Endothelial cell of umbilical vein (primary cell): Measurements from ENCODE around the gene COMMD10. TPM values are rescaled to one million over a fixed set of nuclear protein-coding genes. Genes with fewer than 3 reads are reported as not detected.

Source experiments
- BruUV-seq: library from RNA; stranded (reverse); fragments of 400-500 nt; replicated peaks from 2 replicates; lab custom pipeline; 2021; lab: Mats Ljungman, UMichigan
- CTCF ChIA-PET: fragments of 300-600, 350-600 bp; sonication (Branson Sonifier 250); formaldehyde crosslinking; loops from one replicate; lab custom pipeline; 2021; ENCODE audit warnings: antibody characterized with exemption, inconsistent platforms; lab: Charles Lee
- POLR2A ChIA-PET: fragments of 300-600, 350-600 bp; sonication (Branson Sonifier 250); formaldehyde crosslinking; loops from one replicate; lab custom pipeline; 2021; ENCODE audit warnings: antibody characterized with exemption, inconsistent platforms; lab: Charles Lee
- DNase-seq: peaks from one replicate; pipeline ENCODE4 v3.0.0-alpha.2; 2011; ENCODE audit warnings: low read depth, low spot score
- FAIRE-seq: peaks from 2 replicates; lab custom pipeline; 2011; peaks lifted over from hg19 to GRCh38; lab: Jason Lieb, UNC
- H2AFZ ChIP-seq: 2 replicates; pipeline ENCODE4 v1.6.0; 2012; ENCODE audit warnings: low read depth, low read length, control low read depth, inconsistent platforms
- H3K27ac ChIP-seq: 2 replicates; pipeline ENCODE4 v1.5.1; 2011; ENCODE audit warnings: low read depth, mild to moderate bottlenecking, control low read depth, low read length, moderate library complexity; ENCODE audit not compliant: insufficient read depth
- H3K27me3 ChIP-seq, 2 experiments: 2 replicates each; pipeline versions ENCODE4 v1.6.0 to v1.6.1; 2011; ENCODE audit warnings: low read length in 2 of 2, mixed read lengths in 1 of 2; ENCODE audit not compliant: control insufficient read depth in 2 of 2, insufficient read depth in 2 of 2
- H3K36me3 ChIP-seq, 2 experiments: 2 replicates in 1 of 2; 3 replicates in 1 of 2; pipeline ENCODE4 v1.5.1; 2011; ENCODE audit warnings: low read length in 2 of 2, mild to moderate bottlenecking in 1 of 2, moderate library complexity in 1 of 2; ENCODE audit not compliant: control insufficient read depth in 2 of 2, insufficient read depth in 2 of 2; ENCODE audit errors: extremely low read depth in 1 of 2
- H3K4me1 ChIP-seq: 3 replicates; pipeline ENCODE4 v1.5.1; 2011; ENCODE audit warnings: mild to moderate bottlenecking, low read length; ENCODE audit not compliant: control insufficient read depth, insufficient read depth; ENCODE audit errors: extremely low read depth
- H3K4me2 ChIP-seq: 2 replicates; pipeline ENCODE4 v1.6.1; 2011; ENCODE audit warnings: low read length, control low read depth, mixed read lengths; ENCODE audit not compliant: insufficient read depth
- H3K4me3 ChIP-seq, 3 experiments: fragments of 200-600 bp in 1 of 3; sonication (generic), shearing (Covaris generic) in 1 of 3; replicated peaks in 1 of 3; 2 replicates each; pipeline ENCODE4 v1.5.1; 2011 to 2016; ENCODE audit warnings: control low read depth in 3 of 3, low read length in 3 of 3, mild to moderate bottlenecking in 2 of 3, inconsistent platforms in 1 of 3, low read depth in 1 of 3, moderate library complexity in 1 of 3; ENCODE audit not compliant: insufficient read depth in 1 of 3
- H3K79me2 ChIP-seq: 2 replicates; pipeline ENCODE4 v1.6.0; 2012; ENCODE audit warnings: low read length, inconsistent platforms; ENCODE audit not compliant: control insufficient read depth, insufficient read depth
- H3K9ac ChIP-seq: replicated peaks from 2 replicates; pipeline ENCODE3; 2011; ENCODE audit warnings: low read length, control low read depth; ENCODE audit not compliant: insufficient read depth; ENCODE audit errors: extremely low read depth
- H3K9me1 ChIP-seq: replicated peaks from 3 replicates; pipeline ENCODE4 v1.6.0; 2011; ENCODE audit warnings: mild to moderate bottlenecking, low read length; ENCODE audit not compliant: control insufficient read depth, insufficient read depth; ENCODE audit errors: extremely low read depth
- H3K9me3 ChIP-seq: replicated peaks from 2 replicates; pipeline ENCODE4 v1.5.1; 2012; ENCODE audit warnings: low read length, inconsistent platforms; ENCODE audit not compliant: control insufficient read depth, insufficient read depth
- H4K20me1 ChIP-seq: replicated peaks from 2 replicates; pipeline ENCODE3; 2011; ENCODE audit warnings: mild to moderate bottlenecking, low read length; ENCODE audit not compliant: control insufficient read depth, insufficient read depth; ENCODE audit errors: extremely low read depth
- CTCF ChIP-seq, 2 donors: IDR thresholded peaks; 1 replicate in 1 of 2; 2 replicates in 1 of 2; pipeline ENCODE4 v1.5.1; 2011; ENCODE audit warnings: low read length in 2 of 2, mild to moderate bottlenecking in 2 of 2, moderate library complexity in 2 of 2, control low read depth in 1 of 2, inconsistent platforms in 1 of 2, low read depth in 1 of 2; ENCODE audit not compliant: insufficient read depth in 1 of 2; ENCODE audit errors: extremely low read depth in 1 of 2
- EZH2 ChIP-seq: IDR thresholded peaks from 2 replicates; pipeline ENCODE4 v1.6.1; 2012; ENCODE audit warnings: borderline replicate concordance, low read depth, mild to moderate bottlenecking, moderate library complexity, low read length, inconsistent platforms; ENCODE audit not compliant: severe bottlenecking
- FOS ChIP-seq: IDR thresholded peaks from 2 replicates; pipeline ENCODE4 v1.6.1; 2011; ENCODE audit warnings: mild to moderate bottlenecking, low read length, moderate library complexity, borderline replicate concordance; ENCODE audit not compliant: insufficient read depth
- GATA2 ChIP-seq: IDR thresholded peaks from 2 replicates; pipeline ENCODE4 v1.7.0; 2011; ENCODE audit warnings: low read depth, mild to moderate bottlenecking, moderate library complexity, mixed read lengths, low read length; ENCODE audit not compliant: insufficient read length, insufficient read depth
- JUN ChIP-seq: IDR thresholded peaks from 2 replicates; pipeline ENCODE4 v1.6.1; 2011; ENCODE audit warnings: borderline replicate concordance, low read depth; ENCODE audit not compliant: insufficient read length, insufficient read depth
- MAX ChIP-seq: IDR thresholded peaks from 2 replicates; pipeline ENCODE4 v1.6.1; 2011; ENCODE audit not compliant: insufficient read depth, insufficient read length
- MYC ChIP-seq: IDR thresholded peaks from one replicate; pipeline ENCODE4 v1.6.1; 2011; ENCODE audit warnings: mild to moderate bottlenecking, low read depth, low read length
- POLR2A ChIP-seq: IDR thresholded peaks from 2 replicates; pipeline ENCODE4 v1.6.1; 2012; ENCODE audit warnings: low read depth, mild to moderate bottlenecking, control low read depth, low read length
- POLR2AphosphoS5 ChIP-seq: IDR thresholded peaks from 2 replicates; pipeline ENCODE4 v1.6.1; 2012; ENCODE audit warnings: low read depth, mild to moderate bottlenecking, control low read depth, low read length, moderate library complexity; ENCODE audit not compliant: insufficient read depth
- dilution Hi-C: fragments of 300-500 bp; cut with MboI; formaldehyde crosslinking; loops from one replicate; pipeline ENCODE4 v1.15.0; 2019; ENCODE audit warnings: low sequenced_read_pairs; ENCODE audit not compliant: extremely low pct_ligation_motif_present
- intact Hi-C: fragments of 100-400 bp; cut with micrococcal nuclease; formaldehyde crosslinking; loops from one replicate; pipeline ENCODE4 v1.10.0; 2022
- polyA plus RNA-seq, 4 experiments: library from polyadenylated mRNA; depleted of rRNA in 3 of 4; stranded (reverse) in 3 of 4; unstranded in 1 of 4; fragments of >200 nt; gene quantifications; 2 replicates each; pipeline versions ENCODE4 v1.2.1 to v1.2.3, GENCODE V29; 2011 to 2012; ENCODE audit warnings: missing spikeins in 1 of 4
- total RNA-seq: library from RNA; stranded (reverse); gene quantifications from 2 replicates; pipeline ENCODE4 v1.2.3, GENCODE V29; 2021

Gene COMMD10
- total and polyA plus RNA-seq, 2 donors (not counting 3 experiments of a cell fraction or from before 2014, with no cell fraction given): 12.5 to 27.0 TPM

- H3K36me3 ChIP-seq: no peaks in the 10 kb centered on the region
- CTCF ChIA-PET: interaction anchor here (0.6 kb wide), 1 partner anchor 63 kb away, joined by 4 read pairs; no protein-coding TSS in a partner anchor
- no peaks in the 10 kb centered on the region for H3K4me1 ChIP-seq
- no peak overlapping the region for H3K27ac ChIP-seq
- no peak overlapping the region for H3K9ac ChIP-seq
- intact Hi-C loops: no loop called here
- TF ChIP-seq MAX (no peak), POLR2AphosphoS5 (no peak), GATA2 (no peak), POLR2A (no peak), CTCF (IDR thresholded peaks at IDR 0.05; ENCODE audit: extremely low read depth in 1 of 2, insufficient read depth in 1 of 2, low read depth in 1 of 2, low read length in 2 of 2) (no peak), FOS (no peak), EZH2 (no peak), JUN (no peak), MYC (no peak)
- H3K9me1 ChIP-seq: no peaks in the 10 kb centered on the region
- no peak for DNase-seq
- H3K4me3 ChIP-seq: no peak overlapping the region
- no peak overlapping the region for H2AFZ ChIP-seq
- POLR2A ChIA-PET: no interaction called here
- H4K20me1 ChIP-seq: no peaks in the 10 kb centered on the region
- dilution Hi-C loops: no loop called here
- H3K79me2 ChIP-seq: no peaks in the 10 kb centered on the region
- H3K27me3 ChIP-seq: no peaks in the 10 kb centered on the region
- no TSS peak for BruUV-seq
- H3K9me3 ChIP-seq: no peaks in the 10 kb centered on the region
- FAIRE-seq: no peak
- no peak overlapping the region for H3K4me2 ChIP-seq
These were observed 140.6 kb downstream of the COMMD10 start for GRCh38 chr5:116225281-116225922.
